Sigmoid colon (tissue), 7 donors: ENCODE data around the gene MPP3. TPM values are rescaled to one million over a fixed set of nuclear protein-coding genes. Genes with fewer than 3 reads are reported as not detected.

Experiments
- DNase-seq: peaks from one replicate; pipeline ENCODE4 v3.0.0-alpha.2; 2019
- H3K27ac ChIP-seq, 4 donors: fragments of 200-600 bp; sonication (generic); one replicate each; pipeline ENCODE4 v1.5.1; 2016 to 2019; ENCODE audit warnings: mild to moderate bottlenecking in 1 of 4
- H3K27me3 ChIP-seq, 3 donors: fragments of 200-600 bp; sonication (generic); one replicate each; pipeline ENCODE4 v1.5.1; 2019; ENCODE audit warnings: mild to moderate bottlenecking in 1 of 3
- H3K36me3 ChIP-seq, 4 donors: fragments of 200-600 bp; sonication (generic); one replicate each; pipeline ENCODE4 v1.5.1; 2016 to 2019
- H3K4me1 ChIP-seq, 4 donors: fragments of 200-600 bp; sonication (generic); one replicate each; pipeline ENCODE4 v1.5.1; 2017 to 2019
- H3K4me3 ChIP-seq, 4 donors: fragments of 200-600 bp; sonication (generic); one replicate each; pipeline ENCODE4 v1.5.1; 2017 to 2019; ENCODE audit warnings: mild to moderate bottlenecking in 2 of 4, moderate library complexity in 1 of 4
- H3K9me3 ChIP-seq, 4 donors: fragments of 200-600 bp in 3 of 4; sonication (generic) in 3 of 4; one replicate each; pipeline versions ENCODE4 v1.5.1 to v1.6.1; 2013 to 2019
- EP300 ChIP-seq, 4 donors: sonication (generic); formaldehyde crosslinking; IDR thresholded peaks; one replicate each; pipeline ENCODE4 v1.6.1; 2017; ENCODE audit warnings: antibody characterized with exemption in 4 of 4
- POLR2A ChIP-seq, 2 donors: fragments of 450-650 bp; IDR thresholded peaks; one replicate each; pipeline ENCODE4 v1.6.1; 2016; ENCODE audit warnings: antibody characterized with exemption in 2 of 2, mild to moderate bottlenecking in 2 of 2, moderate library complexity in 2 of 2
- POLR2AphosphoS5 ChIP-seq, 4 donors: sonication (generic); formaldehyde crosslinking; IDR thresholded peaks; one replicate each; pipeline ENCODE4 v1.6.1; 2017; ENCODE audit warnings: antibody characterized with exemption in 4 of 4
- WGBS, 2 donors: extraction: QIAGEN DNeasy Blood & Tissue Kit; methylation state at CpG; one replicate each; pipeline ENCODE4 v1.1.7; 2013; 5-methylcytosine and 5-hydroxymethylcytosine counted together
- intact Hi-C: fragments of 100-400 bp; cut with DNase I; formaldehyde crosslinking; loops from one replicate; pipeline ENCODE4 v1.15.1; 2023
- polyA plus RNA-seq, 3 donors: library from polyadenylated mRNA; stranded (reverse); fragments of 200-250 nt; gene quantifications; one replicate each; pipeline ENCODE4 v1.2.3, GENCODE V29; 2013
- total RNA-seq, 4 donors: library from RNA; depleted of rRNA; stranded (reverse); fragments of >200 nt; gene quantifications; one replicate each; pipeline ENCODE4 v1.1.0, GENCODE V29; 2016
- TF ChIP-seq, protein P1 (sequence below), 4 experiments: fragments of 450-650 bp in 3 of 4; fragments of 200-600 bp in 1 of 4; IDR thresholded peaks; one replicate each; pipeline ENCODE4 v1.5.1; 2016 to 2019; ENCODE audit warnings: antibody characterized with exemption in 4 of 4, mild to moderate bottlenecking in 3 of 4, moderate library complexity in 2 of 4
- donor health status: healthy with polysubstance abuse.
- donor health status: Bipolar disorder and iron deficiency.
- donor health status: healthy.

The MPP3 gene, protein sequence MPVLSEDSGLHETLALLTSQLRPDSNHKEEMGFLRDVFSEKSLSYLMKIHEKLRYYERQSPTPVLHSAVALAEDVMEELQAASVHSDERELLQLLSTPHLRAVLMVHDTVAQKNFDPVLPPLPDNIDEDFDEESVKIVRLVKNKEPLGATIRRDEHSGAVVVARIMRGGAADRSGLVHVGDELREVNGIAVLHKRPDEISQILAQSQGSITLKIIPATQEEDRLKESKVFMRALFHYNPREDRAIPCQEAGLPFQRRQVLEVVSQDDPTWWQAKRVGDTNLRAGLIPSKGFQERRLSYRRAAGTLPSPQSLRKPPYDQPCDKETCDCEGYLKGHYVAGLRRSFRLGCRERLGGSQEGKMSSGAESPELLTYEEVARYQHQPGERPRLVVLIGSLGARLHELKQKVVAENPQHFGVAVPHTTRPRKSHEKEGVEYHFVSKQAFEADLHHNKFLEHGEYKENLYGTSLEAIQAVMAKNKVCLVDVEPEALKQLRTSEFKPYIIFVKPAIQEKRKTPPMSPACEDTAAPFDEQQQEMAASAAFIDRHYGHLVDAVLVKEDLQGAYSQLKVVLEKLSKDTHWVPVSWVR
- total RNA-seq: 10 to 100 TPM in 1 of 4 donors, 1 to 10 TPM in 3; 5.0 to 10.5 (median 6.0) TPM
- polyA plus RNA-seq: 1 to 10 TPM in 2 of 3 donors, under 1 TPM in 1; 0.23 to 1.9 (median 1.2) TPM

DNA sequence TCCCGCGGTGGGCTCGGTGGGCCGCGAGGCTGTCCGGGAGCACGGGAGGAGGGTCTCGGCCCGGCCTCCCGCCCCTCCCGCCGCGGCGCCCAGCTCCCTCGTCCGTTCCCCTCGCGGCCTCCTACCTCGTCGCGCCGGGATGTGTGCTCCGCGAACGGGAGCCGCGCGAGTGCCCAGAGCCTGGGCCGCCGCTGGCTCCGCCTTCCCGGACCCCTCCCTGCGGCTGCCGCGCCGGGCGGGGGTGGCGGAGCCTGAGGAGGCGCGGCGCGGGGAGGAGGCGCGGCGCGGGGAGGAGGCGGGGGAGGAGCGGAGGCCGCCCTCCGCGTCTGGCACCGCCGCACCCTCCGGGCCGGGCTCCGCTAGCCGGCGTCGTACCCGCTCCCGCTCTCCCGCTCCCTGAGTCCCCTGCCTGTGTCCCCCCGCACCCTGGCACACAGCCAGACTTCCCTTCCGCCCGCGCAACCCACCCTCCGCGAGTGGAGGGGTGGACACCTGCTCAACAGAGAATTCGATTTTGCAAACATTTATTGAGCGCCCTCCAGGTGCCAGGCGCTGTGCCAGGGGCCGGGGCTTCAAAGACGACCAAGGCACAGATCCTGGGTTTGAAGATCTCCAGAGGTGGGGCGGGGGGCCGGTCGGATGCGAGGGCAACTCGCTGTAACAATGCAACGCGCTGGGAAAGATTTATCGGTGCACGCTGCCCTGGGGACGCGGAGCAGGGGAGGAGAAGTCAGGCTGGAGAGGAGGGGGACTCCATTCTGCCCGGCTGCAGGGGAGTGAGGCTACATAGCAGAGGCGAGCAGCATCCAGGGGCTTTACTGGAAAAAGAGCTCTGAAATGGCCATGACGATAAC, at the start of gene MPP3:
MPP3 (minus strand) TSS at position 171 of the 854 bp plus-strand sequence. CDS start 1,240 bp downstream, outside the sequence.
- Histone ChIP-seq H3K9me3 (no peaks in the 10 kb centered on the region), H3K27me3 (no peaks in the 10 kb centered on the region), H3K4me1 (peaks cover 0 to 23% (median 18%) of the 10 kb centered on the region in 4 donors), H3K27ac (peak within 1 kb of the TSS; percentile 68 to 76 (median 72)), H3K36me3 (peaks cover 0 to 21% (median 6%) of the 10 kb centered on the region in 4 donors), H3K4me3 (peak within 1 kb of the TSS; percentile 54 to 90 (median 71))
- intact Hi-C loops: loop anchor here (5.0 kb wide), 1 partner anchor 56 kb away; the partner anchor contains the start of gene DUSP3
- TF ChIP-seq POLR2AphosphoS5 (IDR thresholded peaks at IDR 0.05) (peak; percentile 49 to 78 (median 58)), EP300 (IDR thresholded peaks at IDR 0.05) (no peak)
- peak; percentile 78 for DNase-seq
- 1% methylated on average over 87 of the region's 87 CpGs for WGBS, 2 donors

DNA sequence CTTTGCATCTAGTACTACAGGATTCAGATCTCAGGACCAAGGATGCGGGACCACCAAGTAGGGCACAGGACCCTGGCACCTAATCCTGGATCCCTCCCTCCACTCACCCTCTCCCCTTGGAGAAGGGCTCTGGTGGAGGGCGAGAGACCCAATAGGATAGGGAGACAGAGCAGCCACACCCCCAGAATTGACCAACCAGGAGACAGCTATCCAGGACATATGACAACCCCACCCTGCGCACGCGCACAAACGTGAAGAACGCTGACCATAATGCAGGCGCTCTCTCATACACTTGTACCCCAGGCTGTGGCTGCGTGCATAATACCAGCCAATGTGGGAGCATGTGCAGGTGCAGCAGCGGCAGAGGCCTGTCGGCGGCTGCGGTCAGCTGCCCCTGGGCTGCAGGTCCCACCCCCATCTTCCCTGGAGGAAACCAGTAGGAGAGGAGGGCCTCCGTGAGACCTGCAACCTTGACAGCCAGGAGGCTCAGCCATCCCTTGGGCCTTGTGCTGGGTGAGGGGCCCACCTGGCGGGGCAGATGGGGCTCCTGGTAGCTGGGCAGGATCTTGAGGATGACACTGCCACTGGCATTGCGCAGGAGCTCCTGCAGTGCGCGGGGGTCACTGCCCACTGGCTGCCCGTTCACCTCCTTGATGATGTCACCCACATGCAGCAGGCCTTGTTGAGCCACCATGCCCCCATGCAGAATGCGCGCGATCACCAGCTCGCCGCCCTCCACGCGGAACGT, 49.0 kb upstream of the MPP3 start:
- H3K36me3 ChIP-seq: peaks cover 8 to 50% (median 17%) of the 10 kb centered on the region in 4 donors
- no peak overlapping the region for H3K27ac ChIP-seq
- H3K9me3 ChIP-seq: no peaks in the 10 kb centered on the region
- 92 to 94% methylated on average over 27 of the region's 27 CpGs for WGBS, 2 donors
- H3K4me1 ChIP-seq: peaks cover 0 to 6% (median 4%) of the 10 kb centered on the region in 4 donors
- no peak for DNase-seq
- H3K27me3 ChIP-seq: no peaks in the 10 kb centered on the region
- intact Hi-C loops: no loop called here
- TF ChIP-seq POLR2A (IDR thresholded peaks at IDR 0.05) (no peak), POLR2AphosphoS5 (IDR thresholded peaks at IDR 0.05) (no peak), EP300 (IDR thresholded peaks at IDR 0.05) (no peak)
- TF ChIP-seq, protein P1, sequence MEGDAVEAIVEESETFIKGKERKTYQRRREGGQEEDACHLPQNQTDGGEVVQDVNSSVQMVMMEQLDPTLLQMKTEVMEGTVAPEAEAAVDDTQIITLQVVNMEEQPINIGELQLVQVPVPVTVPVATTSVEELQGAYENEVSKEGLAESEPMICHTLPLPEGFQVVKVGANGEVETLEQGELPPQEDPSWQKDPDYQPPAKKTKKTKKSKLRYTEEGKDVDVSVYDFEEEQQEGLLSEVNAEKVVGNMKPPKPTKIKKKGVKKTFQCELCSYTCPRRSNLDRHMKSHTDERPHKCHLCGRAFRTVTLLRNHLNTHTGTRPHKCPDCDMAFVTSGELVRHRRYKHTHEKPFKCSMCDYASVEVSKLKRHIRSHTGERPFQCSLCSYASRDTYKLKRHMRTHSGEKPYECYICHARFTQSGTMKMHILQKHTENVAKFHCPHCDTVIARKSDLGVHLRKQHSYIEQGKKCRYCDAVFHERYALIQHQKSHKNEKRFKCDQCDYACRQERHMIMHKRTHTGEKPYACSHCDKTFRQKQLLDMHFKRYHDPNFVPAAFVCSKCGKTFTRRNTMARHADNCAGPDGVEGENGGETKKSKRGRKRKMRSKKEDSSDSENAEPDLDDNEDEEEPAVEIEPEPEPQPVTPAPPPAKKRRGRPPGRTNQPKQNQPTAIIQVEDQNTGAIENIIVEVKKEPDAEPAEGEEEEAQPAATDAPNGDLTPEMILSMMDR (IDR thresholded peaks at IDR 0.05): no peak
- H3K4me3 ChIP-seq: no peak overlapping the region

DNA sequence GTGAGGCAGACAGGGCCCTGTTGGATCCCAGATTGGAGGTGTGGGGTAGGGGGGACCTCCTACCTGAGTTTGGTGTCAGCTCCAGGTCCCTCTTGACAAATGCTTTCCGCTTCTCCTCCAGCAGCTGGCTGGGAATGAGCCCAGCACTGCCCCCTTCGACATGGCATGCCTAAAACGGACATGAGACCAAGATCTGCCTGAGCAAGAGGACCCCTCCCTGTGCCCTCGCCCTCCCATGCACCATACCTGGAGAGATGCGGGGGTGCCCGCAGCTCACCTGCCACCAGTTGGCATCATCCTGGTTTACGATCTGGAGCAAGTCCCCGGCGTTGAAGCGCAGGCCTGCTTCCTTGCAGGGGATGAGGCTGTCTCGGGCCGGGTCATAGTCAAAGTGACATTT, 48.2 kb upstream of the MPP3 start:
- WGBS, 2 donors: 83 to 93% methylated on average over 12 of the region's 12 CpGs

DNA sequence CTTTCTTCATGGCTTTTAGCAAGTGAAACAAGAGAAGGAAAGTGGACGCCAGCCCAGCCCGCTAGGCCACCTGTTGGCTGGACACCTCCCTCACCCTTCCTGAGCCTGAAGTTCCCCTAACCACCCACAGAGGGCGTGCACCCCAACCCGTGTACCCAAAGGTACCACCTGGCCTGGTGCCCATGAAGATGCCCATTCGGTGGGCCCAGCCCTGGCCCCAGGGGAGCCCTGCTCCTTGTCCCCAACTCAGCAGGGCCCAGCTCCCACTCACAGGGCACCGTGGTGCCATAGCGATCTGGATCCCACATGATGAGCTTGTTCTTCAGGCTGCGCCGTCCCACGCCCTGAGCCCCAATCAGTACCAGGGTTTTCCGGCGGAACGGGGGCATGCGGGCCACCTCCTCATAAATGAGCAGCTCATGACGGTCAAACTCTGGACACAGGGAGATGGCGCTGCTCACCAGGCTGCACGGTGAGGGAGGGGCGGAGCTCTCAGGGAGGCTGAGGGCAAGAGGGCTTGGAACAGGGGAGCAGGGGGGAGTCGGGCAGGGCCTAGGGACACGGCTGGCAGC, 47.6 kb upstream of the MPP3 start:
- no peaks in the 10 kb centered on the region for H3K9me3 ChIP-seq
- H3K36me3 ChIP-seq: peaks cover 8 to 56% (median 18%) of the 10 kb centered on the region in 4 donors
- DNase-seq: no peak
- no peak overlapping the region for H3K27ac ChIP-seq
- no peak overlapping the region for H3K4me3 ChIP-seq
- no peak for TF ChIP-seq POLR2AphosphoS5 (IDR thresholded peaks at IDR 0.05)
- TF ChIP-seq POLR2A (IDR thresholded peaks at IDR 0.05): no peak
- TF ChIP-seq, protein P1 (IDR thresholded peaks at IDR 0.05): peak in 3 of 4 experiments; percentile 51 to 59 (median 54)
- intact Hi-C loops: no loop called here
- WGBS, 2 donors: 59 to 79% methylated on average over 20 of the region's 20 CpGs
- no peaks in the 10 kb centered on the region for H3K27me3 ChIP-seq
- peaks cover 0 to 6% (median 4%) of the 10 kb centered on the region in 4 donors for H3K4me1 ChIP-seq

More for the DNA sequence above, 48.2 kb upstream of the MPP3 start:
- Histone ChIP-seq H3K9me3 (no peaks in the 10 kb centered on the region), H3K4me1 (peaks cover 0 to 6% (median 4%) of the 10 kb centered on the region in 4 donors), H3K27ac (no peak overlapping the region), H3K36me3 (peaks cover 8 to 56% (median 18%) of the 10 kb centered on the region in 4 donors), H3K4me3 (no peak overlapping the region), H3K27me3 (no peaks in the 10 kb centered on the region)
- intact Hi-C loops: no loop called here
- TF ChIP-seq EP300 (IDR thresholded peaks at IDR 0.05): no peak
- no peak for TF ChIP-seq POLR2A (IDR thresholded peaks at IDR 0.05)
- no peak for TF ChIP-seq POLR2AphosphoS5 (IDR thresholded peaks at IDR 0.05)
- TF ChIP-seq, protein P1 (IDR thresholded peaks at IDR 0.05): no peak
- DNase-seq: no peak
